Endothelial cell (in vitro differentiated cells): ENCODE results near the gene VSIG10L. TPM values are rescaled to one million over a fixed set of nuclear protein-coding genes. Genes with fewer than 3 reads are reported as not detected.
A peak's percentile ranks its signal among the peaks of the same experiment; 100 is the strongest.

Experiments used
- DNase-seq: peaks from one replicate; pipeline ENCODE4 v3.0.0; 2021; ENCODE audit warnings: low spot score
- H3K27ac Mint-ChIP-seq: one replicate; pipeline ENCODE4 v1.8.0; 2021; ENCODE audit warnings: mixed read lengths, inconsistent platforms; ENCODE audit not compliant: unreplicated experiment
- H3K27me3 Mint-ChIP-seq: one replicate; pipeline ENCODE4 v1.8.0; 2021; ENCODE audit warnings: mild to moderate bottlenecking, moderate library complexity, mixed read lengths, inconsistent platforms; ENCODE audit not compliant: unreplicated experiment
- H3K36me3 Mint-ChIP-seq: one replicate; pipeline ENCODE4 v1.8.0; 2021; ENCODE audit warnings: mild to moderate bottlenecking, low read depth, mixed read lengths, inconsistent platforms; ENCODE audit not compliant: unreplicated experiment
- H3K4me1 Mint-ChIP-seq: one replicate; pipeline ENCODE4 v1.8.0; 2021; ENCODE audit warnings: mild to moderate bottlenecking, mixed read lengths, inconsistent platforms; ENCODE audit not compliant: unreplicated experiment
- H3K4me3 Mint-ChIP-seq: one replicate; pipeline ENCODE4 v1.8.0; 2021; ENCODE audit warnings: mild to moderate bottlenecking, mixed read lengths, inconsistent platforms; ENCODE audit not compliant: unreplicated experiment
- H3K9me3 Mint-ChIP-seq: one replicate; pipeline ENCODE4 v1.8.0; 2021; ENCODE audit warnings: mixed read lengths, inconsistent platforms; ENCODE audit not compliant: unreplicated experiment
- total RNA-seq: library from RNA; stranded (reverse); fragmentation: NEBNext Ultra II Directional; extraction: Animal tissue kit (Norgen Biotek cat#: 25700); gene quantifications from one replicate; pipeline ENCODE4 v1.2.1, GENCODE V29; 2021; ENCODE audit not compliant: unreplicated experiment
- TF ChIP-seq, protein P1 (sequence below): fragments of 200-600 bp; sonication (generic); IDR thresholded peaks from one replicate; pipeline ENCODE4 v1.5.0; 2021; ENCODE audit warnings: antibody characterized with exemption; ENCODE audit not compliant: unreplicated experiment

The VSIG10L gene
- total RNA-seq, 1 donor from 2014 or later, result 5.9 TPM

- H3K9me3 Mint-ChIP-seq, result no peaks in the 10 kb centered on the region
- H3K4me1 Mint-ChIP-seq, result peaks cover 23% of the 10 kb centered on the region
- H3K27ac Mint-ChIP-seq, result peak overlapping the region; percentile 15
- TF ChIP-seq, protein P1, sequence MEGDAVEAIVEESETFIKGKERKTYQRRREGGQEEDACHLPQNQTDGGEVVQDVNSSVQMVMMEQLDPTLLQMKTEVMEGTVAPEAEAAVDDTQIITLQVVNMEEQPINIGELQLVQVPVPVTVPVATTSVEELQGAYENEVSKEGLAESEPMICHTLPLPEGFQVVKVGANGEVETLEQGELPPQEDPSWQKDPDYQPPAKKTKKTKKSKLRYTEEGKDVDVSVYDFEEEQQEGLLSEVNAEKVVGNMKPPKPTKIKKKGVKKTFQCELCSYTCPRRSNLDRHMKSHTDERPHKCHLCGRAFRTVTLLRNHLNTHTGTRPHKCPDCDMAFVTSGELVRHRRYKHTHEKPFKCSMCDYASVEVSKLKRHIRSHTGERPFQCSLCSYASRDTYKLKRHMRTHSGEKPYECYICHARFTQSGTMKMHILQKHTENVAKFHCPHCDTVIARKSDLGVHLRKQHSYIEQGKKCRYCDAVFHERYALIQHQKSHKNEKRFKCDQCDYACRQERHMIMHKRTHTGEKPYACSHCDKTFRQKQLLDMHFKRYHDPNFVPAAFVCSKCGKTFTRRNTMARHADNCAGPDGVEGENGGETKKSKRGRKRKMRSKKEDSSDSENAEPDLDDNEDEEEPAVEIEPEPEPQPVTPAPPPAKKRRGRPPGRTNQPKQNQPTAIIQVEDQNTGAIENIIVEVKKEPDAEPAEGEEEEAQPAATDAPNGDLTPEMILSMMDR, result no peak
- H3K27me3 Mint-ChIP-seq, result peaks cover 15% of the 10 kb centered on the region
- peak overlapping the region; percentile 45 for H3K4me3 Mint-ChIP-seq
- DNase-seq, result no peak
- H3K36me3 Mint-ChIP-seq, result peaks cover 17% of the 10 kb centered on the region
Observed at GRCh38 chr19:51342631-51343569, 961 bp upstream of the VSIG10L start.

GRCh38 chr19:51341066-51341465, 873 bp downstream of the VSIG10L start:
- H3K27ac Mint-ChIP-seq, result peak overlapping the region; percentile 87
- TF ChIP-seq, protein P1, result no peak
- peaks cover 23% of the 10 kb centered on the region for H3K4me1 Mint-ChIP-seq
- H3K27me3 Mint-ChIP-seq, result peaks cover 17% of the 10 kb centered on the region
- DNase-seq, result no peak
- no peaks in the 10 kb centered on the region for H3K9me3 Mint-ChIP-seq
- no peak overlapping the region for H3K4me3 Mint-ChIP-seq
- peaks cover 17% of the 10 kb centered on the region for H3K36me3 Mint-ChIP-seq

DNA sequence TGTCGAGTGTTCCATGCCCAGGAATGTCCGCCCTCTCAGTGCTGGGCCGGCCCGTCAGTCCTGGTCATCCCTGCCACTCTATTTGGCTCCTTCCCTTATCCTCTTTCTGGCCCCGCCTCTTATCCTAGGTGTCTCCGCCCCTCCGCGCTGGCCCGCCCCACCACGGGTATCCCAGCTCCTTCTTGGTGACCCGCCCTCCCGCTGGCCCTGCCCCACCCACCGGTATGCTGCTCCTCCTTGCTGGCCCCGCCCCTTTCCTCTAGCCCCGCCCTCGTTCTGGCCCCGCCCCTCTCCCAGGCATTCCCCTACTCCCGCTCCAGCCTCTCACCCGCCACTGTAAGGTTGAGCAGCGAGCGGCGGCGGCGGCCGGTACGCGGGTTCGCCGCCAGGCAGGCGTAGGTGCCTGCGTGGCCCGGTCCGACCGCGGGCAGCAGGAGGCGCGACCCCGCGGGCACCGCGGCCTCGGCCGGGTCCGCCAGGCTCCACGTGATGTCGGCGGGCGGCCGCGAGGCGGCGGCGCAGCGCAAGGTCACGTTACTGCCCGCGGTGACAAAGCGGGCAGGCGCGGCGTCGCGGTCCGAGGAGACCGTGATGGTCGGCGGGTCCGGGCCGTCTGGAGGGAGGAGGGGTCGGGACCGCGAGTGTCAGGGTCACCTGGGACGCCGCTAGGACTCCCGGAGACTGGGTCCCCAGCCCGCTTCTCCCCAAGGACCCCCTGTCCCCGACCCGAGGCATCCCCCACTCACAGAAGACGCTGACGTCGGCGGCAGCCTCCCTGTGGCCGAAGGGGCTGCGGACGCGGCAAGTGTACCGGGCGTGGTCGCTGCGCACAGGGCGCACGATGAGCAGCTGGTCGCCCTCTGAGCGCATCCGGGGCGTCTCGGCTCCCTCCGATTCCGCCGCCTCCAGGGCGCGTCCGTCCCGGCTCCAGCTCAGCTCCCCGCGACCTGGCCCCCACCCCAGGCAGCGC, 2.0 kb downstream of the VSIG10L start:
- no peaks in the 10 kb centered on the region for H3K9me3 Mint-ChIP-seq
- DNase-seq, result peak; percentile 99

DNA sequence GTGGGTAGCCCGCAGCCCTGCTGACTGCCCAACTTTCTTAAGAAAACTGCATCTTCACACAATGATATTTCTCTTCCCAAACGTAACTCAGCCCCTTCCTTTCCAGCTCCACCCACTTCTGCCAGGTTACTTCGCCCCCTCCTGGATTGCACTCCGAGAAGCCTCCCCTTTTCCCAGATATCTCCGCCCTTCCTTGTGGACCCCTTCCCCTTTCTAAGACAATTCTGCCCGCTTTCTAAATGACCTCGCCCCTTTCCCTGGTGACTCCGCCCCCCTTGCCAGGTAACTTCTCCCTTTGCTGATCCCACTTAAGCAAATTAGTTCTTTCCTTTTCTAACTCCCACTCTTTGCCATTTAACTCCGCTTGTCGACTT, 2.6 kb downstream of the VSIG10L start:
- H3K4me1 Mint-ChIP-seq, result peaks cover 28% of the 10 kb centered on the region
- no peak for DNase-seq
- peak overlapping the region; percentile 92 for H3K27ac Mint-ChIP-seq
- H3K9me3 Mint-ChIP-seq, result no peaks in the 10 kb centered on the region
- H3K27me3 Mint-ChIP-seq, result peaks cover 17% of the 10 kb centered on the region
- TF ChIP-seq, protein P1, result no peak
- peak overlapping the region; percentile 97 for H3K4me3 Mint-ChIP-seq
- peaks cover 17% of the 10 kb centered on the region for H3K36me3 Mint-ChIP-seq

More for the DNA sequence above, 2.0 kb downstream of the VSIG10L start:
- peaks cover 23% of the 10 kb centered on the region for H3K4me1 Mint-ChIP-seq
- peak overlapping the region; percentile 97 for H3K4me3 Mint-ChIP-seq
- H3K27ac Mint-ChIP-seq, result peak overlapping the region; percentile 92
- H3K36me3 Mint-ChIP-seq, result peaks cover 17% of the 10 kb centered on the region
- TF ChIP-seq, protein P1, result peak; percentile 64
- peaks cover 17% of the 10 kb centered on the region for H3K27me3 Mint-ChIP-seq
